Measurements from ENCODE around the gene LYPLA2. TPM values are rescaled to one million over a fixed set of nuclear protein-coding genes. Genes with fewer than 3 reads are reported as not detected.
"Not testable (repeated sequence)": the region's sequence is repeated elsewhere in the genome, so short reads cannot be mapped to it uniquely, and the experiment has no call there.

LYPLA2 gene
- total and polyA plus RNA-seq, 2 of the 4 experiments (the other 2 are of a cell fraction): 44.3 to 78.6 TPM

DNA sequence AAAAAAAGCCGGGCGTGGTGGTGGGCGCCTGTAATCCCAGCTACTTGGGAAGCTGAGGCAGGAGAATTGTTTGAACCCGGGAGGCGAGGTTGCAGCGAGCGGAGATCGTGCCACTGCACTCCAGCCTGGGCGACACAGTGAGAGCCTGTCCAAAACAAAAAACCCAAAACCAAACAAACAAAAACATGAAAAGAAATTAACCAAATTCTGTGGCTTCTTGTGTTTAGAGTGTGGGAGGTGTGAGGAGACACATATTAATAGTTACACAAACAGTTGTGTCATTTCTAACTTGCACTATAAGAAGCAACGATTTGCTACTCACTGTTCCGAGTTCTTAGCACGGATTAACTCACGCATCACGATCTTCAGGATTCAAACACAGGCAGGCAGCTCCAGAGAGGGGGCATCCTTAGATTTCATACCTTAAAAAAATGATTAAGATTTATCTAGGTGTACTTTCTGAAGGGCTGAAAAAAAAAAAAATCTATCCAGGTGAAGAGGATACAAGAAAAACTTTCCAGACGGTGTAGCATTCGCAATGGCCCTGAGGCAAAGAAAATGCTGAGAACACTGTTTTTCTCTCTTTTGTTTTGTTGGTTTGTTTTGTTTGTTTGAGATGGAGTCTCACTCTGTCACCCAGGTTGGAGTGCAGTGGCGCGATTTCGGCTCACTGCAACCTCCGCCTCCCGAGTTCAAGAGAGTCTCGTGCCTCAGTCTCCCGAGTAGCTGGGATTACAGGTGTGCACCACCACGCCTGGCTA lies 35.0 kb downstream of the LYPLA2 start (continued):
- no peak for TF ChIP-seq CEBPB (IDR thresholded peaks at IDR 0.05; ENCODE audit: low read depth, low read length)

DNA sequence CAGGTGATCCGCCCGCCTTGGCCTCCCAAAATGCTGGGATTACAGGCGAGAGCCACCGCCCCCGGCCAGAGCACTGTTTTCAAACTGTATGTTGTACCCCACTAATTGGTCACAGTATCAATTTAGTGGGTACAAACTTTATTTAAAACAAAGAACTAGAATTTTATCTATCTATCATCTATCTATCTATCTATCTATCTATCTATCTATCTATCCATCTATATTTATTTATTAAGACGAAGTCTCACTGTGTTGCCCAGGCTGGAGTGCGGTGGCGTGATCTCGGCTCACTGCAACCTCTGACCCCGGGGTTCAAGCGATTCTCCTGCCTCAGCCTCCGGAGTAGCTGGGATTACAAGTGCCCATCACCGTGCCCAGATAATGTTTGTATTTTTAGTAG lies 35.6 kb downstream of the LYPLA2 start:
- H3K4me2 ChIP-seq (ENCODE audit: low read depth, low read length); H3K23ac ChIP-seq (ENCODE audit: low read depth, low read length); H2AK5ac ChIP-seq (ENCODE audit: low read depth, low read length); H4K91ac ChIP-seq (ENCODE audit: insufficient read depth, low read depth, low read length); H2BK20ac ChIP-seq (ENCODE audit: low read depth, low read length); BruUV-seq (replicated peaks); H2BK15ac ChIP-seq (ENCODE audit: low read depth, low read length); H3K9me3 ChIP-seq (ENCODE audit: control insufficient read depth, insufficient read depth, low read length); H3K9me1 ChIP-seq (ENCODE audit: insufficient read depth, low read length); H2BK5ac ChIP-seq (ENCODE audit: low read depth, low read length, poor library complexity, severe bottlenecking); CTCF ChIA-PET; H3K56ac ChIP-seq (ENCODE audit: extremely low read depth, insufficient read depth, low read length); H2AFZ ChIP-seq (replicated peaks; ENCODE audit: low read length, poor library complexity); H3K4me1 ChIP-seq (ENCODE audit: control insufficient read depth, insufficient read depth, low read length); H3K18ac ChIP-seq (ENCODE audit: low read depth, low read length); H3K36me3 ChIP-seq (ENCODE audit: control insufficient read depth, insufficient read depth, low read length); H4K5ac ChIP-seq (ENCODE audit: low read depth, low read length); H3K4me3 ChIP-seq (ENCODE audit: insufficient read depth, low read depth, low read length); in situ Hi-C loops (cut with MboI; ENCODE audit: low sequenced_read_pairs); H3K27me3 ChIP-seq (ENCODE audit: control insufficient read depth, insufficient read depth, low read length); H4K8ac ChIP-seq (ENCODE audit: low read depth in 2 of 2, low read length in 2 of 2); intact Hi-C loops (cut with micrococcal nuclease); H2AK9ac ChIP-seq (replicated peaks; ENCODE audit: low read depth, low read length, poor library complexity); H3K14ac ChIP-seq (replicated peaks; ENCODE audit: low read depth, low read length); H2BK120ac ChIP-seq (ENCODE audit: low read depth, low read length); ATAC-seq (ENCODE audit: low read depth); POLR2A ChIA-PET (ENCODE audit: unreplicated experiment); H4K20me1 ChIP-seq (ENCODE audit: insufficient read depth, low read length); dilution Hi-C loops (cut with HindIII; ENCODE audit: low sequenced_read_pairs, unreplicated experiment); H3K9ac ChIP-seq (ENCODE audit: low read depth, low read length); DNase-seq; H3K27ac ChIP-seq (ENCODE audit: insufficient read depth, low read length); H3K4ac ChIP-seq (ENCODE audit: low read depth, low read length): not testable (repeated sequence)
- H3K79me1 ChIP-seq (ENCODE audit: low read depth in 1 of 2, low read length in 2 of 2): peaks cover 14 to 17% of the 10 kb centered on the region in 2 experiments
- no CpG with 5 or more reads among the region's 13 CpGs for WGBS, 2 experiments (ENCODE audit: extremely low coverage in 2 of 2, insufficient read length in 1 of 2)

Measured in IMR-90 (cell line).